GM19438 (cell line): ENCODE measurements around the gene RGL2.

Experiments
- ATAC-seq: cut with Tn5 transposase; IDR thresholded peaks from one replicate; pipeline ENCODE4 v1.9.1; 2021; ENCODE audit warnings: low read depth; ENCODE audit not compliant: unreplicated experiment

RGL2 gene

DNA sequence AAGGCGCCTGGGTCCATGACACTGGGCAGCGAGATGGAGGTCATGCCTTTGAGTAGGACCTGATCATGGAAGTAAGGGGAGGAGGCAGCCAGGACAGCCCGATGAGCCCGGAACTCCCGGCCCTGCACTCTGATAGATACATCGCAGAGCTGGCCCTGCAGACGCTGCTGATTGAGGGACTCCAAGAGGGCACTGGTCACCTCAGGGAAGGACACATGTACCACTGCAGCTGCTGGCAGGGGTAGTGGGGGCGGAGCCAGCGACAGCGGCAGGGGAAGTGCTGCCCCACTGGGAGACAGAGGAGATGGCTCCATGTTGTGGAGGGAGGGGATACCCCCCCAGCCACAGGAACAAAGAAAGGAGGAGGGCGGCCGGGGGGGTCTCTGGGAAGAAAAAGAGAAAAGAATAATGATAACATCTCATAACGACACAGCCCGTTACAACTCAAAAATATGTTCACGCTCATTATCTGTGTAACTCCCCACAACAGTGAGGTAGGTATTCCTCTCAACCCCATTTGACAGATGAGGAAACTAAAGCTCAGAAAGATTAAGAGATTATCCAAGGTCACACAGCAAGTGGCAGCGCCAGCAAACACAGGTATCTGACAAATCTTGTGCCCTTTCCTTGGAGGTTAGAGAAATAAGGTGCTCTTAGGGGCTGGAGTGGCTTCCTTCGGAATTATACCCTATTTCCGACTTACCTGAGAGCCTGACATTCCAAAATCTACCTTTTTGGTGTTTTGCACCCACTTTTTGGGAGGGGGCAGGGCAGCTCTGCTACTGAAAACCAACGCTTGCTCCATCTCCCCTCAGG lies 18.1 kb upstream of the RGL2 start:
- no peak for ATAC-seq

DNA sequence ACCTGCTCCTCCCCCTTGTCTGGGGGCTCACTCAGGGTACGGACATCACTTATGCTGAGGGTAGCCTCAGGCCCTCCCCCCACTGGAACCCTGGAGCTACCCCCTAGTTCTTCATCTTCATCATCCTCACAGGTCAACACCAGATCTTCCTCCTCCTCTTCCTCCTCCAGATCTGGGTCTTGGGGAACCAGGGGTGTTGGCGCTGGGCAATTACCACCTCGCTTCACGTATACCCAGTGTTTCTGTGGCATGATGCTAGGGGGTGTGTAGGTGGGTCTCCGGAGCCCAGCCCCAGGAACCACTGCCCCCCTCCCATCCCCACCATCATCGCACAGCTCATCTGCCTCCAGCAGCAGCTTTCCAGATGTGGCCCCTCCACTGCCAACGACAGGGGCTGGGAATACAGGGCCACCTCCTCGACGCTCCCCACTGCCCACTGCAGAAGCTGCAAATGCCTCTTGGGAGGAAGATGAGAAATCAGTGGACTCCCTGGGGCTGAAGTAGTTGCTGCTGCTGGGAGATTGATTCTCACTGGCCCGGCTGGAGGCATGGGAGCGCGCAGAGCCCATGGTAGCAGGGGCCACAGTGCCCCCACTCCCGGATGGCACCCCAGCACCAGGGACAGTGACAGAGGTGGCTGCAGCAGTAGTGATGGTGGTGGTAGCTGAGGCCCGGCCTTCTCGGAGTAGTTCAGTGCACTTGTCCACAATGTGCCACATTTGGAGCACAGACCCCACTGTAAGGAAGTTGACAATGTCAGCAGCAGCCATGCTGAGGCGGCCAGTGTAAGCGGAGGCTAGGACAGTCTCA lies 17.3 kb upstream of the RGL2 start:
- no peak for ATAC-seq

DNA sequence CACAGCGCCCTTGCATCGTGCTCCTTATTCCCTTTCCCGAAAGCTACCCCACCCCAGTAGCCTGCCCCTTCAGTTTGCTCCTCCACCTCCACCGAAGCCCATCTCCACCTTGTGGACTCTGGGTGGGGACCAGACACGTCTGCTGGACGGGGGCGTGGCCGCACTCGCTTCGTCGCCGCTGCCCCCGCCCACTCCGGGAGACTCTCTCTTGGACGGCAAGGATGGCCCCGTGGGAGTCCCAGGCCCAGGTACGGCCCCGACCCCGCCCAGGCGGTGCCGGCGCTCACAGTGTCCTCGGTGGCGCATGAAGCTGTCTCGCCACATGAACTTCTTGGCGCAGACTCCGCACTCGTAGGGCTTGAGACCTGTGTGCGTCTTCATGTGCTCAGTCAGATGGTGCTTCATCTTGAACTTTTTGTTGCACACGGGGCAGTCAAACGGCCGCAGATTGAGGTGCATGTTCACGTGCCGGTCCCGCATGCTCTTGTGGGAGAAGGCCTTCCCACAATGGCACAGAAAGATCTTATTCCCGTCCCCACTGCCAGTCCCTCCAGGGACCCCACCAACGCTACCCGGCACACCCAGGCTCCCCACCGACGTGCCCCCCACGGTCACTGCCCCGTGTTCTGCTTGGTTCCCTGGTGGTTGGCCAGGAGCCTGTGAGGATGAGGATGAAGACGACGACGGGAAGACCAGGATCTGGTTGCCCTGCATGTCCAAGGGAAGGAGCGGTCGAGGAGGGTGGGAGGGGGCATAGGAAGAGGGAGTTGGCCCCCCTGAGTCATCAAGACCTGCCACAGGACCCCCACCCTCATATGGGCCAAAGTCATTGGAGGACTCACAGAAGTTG lies 16.4 kb upstream of the RGL2 start:
- ATAC-seq = no peak

DNA sequence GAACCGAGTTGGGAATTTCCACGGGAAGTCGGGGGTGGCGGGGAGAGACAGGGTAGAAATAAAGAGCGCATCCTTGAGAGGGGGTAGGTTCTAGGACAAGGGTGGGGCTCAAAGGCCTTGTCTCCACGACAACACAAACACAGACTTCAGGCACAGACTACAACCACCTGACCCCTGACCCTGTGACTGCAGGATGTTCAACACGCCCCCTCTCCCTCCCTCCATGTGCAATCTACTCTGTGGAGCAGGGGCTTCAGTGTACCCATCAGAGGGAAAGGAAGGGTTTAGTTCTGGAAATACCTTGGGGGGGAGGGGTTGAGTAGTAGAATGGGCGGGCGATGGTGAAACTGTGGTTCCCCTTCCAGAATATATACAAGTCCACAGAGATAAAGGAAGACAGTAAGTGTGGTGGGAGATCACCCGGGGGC lies 15.8 kb upstream of the RGL2 start:
- ATAC-seq = no peak

DNA sequence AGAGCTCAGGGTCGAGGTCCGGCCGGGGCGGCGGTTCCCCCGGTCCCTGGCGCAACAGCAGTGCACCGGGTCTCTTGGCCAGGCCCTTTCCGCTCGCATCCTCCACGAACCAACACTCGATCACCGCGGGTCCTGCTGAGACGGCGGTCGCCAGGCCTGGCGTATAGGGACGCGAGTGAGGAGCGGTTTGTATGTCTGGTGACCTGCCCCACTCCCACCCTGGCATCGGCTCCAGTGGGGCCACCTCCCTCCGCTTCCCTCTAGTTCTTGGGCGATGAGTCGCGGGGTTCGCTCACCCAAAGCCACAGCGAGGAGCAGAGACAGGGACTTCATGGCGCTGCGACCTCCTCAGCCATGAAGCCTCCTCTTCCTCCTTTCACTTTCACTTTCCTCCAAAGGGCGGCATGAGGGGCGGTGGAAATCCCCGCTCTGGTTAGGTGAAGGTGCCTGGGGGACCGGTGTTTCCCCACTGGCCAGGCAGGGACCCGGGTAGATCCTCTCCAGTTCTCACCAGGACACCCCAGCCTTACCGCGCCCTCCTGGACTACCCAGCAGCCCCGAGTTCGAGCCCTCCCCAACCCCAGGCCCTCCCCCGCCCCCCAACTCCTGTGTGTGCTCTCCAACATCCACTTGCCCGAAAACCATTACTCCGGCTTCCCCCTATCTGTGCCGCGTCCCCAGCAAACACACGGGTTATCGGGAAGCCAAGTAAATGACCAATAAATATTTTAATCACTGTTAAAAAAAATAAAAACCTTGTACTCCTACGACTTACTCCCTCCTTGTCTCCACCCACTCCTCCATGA lies 15.2 kb upstream of the RGL2 start, which contains the start of gene TAPBP:
Gene TAPBP (minus strand): TSS at position 370 of the 806 bp plus-strand sequence. CDS start 37 bp downstream, at position 333.
- peak; percentile 44 for ATAC-seq

DNA sequence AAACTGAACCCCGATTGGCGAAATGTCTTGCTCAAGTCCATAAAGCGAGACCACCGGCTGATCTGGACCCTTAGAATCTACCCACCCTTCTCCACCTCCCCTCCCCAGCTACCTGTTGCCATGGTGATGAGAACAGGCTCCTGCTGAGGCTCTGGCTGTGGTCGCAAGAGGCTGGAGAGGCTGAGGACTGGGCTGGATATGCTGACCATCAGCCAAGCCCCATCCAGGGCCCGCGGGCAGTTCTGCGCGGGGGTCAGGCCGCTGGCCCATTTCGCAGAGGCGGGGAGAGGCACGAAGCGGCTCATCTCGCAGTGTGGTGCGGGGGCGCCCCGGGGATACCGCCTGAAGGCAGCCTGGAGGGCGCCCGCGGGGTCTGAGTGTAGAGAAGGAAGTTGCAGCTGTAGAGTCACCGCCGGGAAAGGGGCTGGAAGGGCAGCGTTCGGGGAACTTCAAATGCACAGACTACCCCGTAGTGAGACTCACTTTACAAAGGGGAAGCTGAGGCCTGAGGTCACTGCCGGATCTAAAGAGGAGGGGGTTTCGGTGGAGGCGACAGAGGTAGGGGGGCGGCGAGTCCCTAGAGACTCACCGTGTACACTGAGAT lies 14.5 kb upstream of the RGL2 start:
- no peak for ATAC-seq

DNA sequence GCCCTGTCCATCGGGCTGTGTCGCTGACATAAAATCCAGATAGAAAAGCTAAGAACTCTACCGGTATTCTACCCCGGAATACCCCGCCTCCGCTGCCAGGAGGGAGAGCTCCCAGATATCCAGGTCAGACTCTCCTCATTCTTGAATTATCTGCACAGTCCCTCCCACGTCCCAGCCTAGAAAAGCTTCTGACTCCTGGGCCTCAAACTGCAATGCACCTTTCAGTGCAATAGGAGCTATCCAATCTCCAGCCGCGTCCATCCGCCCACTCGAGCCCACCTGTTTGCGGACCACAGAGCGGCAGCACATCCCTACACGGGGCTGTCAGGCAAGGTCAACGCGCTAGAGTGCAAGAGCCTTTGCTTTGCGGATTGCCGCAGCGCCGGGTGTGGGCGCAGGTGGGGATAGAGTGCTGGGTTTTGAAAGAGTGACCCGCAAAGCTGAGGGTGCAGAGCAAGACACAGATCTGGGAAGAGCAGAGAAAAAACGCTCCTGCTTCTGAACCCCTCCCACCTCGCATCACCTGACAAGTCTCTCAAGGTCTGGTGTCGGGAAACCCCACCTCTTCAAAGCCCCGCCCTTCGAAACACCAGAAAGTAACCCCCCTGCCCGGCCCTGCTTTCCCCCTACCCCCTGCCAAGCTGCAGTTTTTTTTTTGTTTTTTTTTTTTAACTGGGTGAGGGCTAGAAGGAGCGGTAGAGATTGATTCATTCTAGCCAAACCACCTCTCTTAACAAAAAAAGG lies 13.8 kb upstream of the RGL2 start:
- ATAC-seq = no peak

DNA sequence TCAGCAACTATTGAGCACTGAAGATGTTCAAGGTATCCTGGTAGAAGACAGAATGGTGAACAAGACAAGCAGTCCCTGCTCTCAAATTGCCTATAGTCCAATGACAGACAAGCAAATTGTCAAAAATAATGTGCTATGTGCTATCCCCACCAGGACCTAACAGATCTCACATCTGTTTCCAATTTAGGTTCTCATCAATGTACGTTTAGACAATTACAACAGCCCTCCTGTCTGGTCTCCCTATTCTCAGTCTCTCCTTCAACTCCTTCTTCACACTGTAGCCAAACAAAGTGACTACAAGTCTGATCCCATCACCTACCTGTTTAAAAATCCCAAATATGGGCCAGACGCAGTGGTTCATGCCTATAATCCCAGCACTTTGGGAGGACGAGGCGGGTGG lies 7.6 kb upstream of the RGL2 start:
- no peak for ATAC-seq

DNA sequence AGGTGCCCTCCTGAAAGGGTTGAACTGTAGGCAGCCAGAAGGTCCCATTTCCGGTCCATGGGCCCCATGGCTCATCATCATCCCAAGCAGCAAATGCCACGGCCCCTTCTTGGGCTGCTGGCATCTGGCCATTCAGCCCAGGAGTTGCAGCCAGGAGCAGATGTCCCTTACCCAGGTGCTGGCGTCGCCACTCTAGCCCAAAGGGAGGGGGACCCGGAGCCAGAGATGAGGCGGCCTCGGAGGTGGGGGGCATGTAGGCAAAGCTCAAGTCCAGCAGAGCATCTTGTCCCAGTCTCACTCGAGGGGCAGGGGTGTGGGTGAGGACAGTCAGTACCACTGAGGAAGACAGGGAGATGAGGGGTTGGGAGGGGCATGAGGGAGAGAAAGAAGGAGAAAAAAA lies 6.3 kb upstream of the RGL2 start:
- ATAC-seq = no peak

DNA sequence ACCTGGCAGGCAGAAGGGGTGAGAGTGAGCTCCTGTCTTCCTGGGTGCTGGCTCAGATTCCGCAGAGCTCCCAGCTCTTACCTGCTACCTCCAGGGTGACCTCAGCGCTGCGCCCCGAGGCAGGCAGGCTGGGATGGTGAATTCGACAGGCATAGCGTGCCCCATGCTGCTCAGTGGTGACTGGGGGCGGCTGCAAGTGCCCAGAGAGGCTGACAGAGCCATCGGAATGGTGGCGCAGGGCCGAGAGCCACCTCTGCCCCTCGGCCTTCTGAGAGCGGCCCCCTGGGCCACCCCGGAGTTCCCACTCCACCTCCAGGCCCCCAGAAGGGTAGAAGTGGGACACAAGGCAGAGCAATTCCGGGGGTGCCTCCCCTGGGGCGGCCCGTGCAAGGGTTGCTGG lies 5.5 kb upstream of the RGL2 start:
- ATAC-seq = no peak

DNA sequence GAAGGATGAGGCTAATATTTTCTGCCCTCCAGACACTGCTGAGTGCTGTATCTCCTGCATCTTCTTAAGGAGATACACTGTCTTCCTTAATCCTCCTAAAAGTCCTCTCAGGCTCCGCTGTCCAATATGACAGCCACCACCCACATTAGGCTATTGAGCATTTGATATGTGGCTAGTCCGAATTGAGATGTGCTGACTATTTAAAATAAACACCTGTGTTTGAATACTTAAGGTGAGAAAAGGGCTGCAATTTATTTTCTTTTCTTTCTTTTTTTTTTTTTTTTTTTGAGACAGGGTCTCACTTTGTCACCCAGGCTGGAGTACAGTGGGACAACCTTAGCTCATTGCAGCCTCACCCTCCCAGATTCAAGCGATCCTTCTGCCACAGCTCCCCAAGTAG lies 3.1 kb upstream of the RGL2 start:
- no peak for ATAC-seq

DNA sequence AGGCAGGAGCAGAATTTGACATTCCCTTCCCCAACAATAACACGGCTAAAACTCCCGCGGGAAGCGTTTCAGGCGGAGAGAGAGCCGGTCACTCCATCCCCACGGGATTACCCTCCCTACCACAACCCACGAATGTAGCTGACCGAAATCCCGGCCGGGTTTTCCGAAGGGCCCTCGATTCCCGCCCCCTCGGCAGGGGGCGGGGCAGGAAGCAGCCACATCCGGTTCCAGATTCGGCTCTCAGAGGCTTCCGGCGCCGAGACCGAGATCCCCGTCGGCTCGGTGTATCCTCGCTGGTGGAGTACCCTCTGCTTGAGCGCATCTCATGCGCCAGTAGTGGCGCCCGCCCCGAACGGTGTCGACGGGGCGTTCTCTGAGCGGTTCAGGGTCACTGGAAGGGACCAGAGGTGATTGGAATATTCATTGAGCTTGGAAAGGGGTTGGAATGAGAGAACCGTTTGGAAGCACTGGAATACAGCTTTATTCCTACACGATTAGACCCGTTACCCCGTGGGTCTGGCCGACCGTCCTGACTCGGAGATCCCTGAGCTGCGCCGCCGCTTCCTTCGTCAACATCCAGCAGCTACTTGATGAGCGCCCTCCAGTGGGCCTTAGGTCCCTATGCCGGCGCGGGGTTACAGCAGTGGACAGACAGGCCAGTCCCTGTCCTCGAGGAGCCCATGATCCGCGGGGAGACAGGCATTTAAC lies 649 bp upstream of the RGL2 start:
- peak; percentile 82 for ATAC-seq

DNA sequence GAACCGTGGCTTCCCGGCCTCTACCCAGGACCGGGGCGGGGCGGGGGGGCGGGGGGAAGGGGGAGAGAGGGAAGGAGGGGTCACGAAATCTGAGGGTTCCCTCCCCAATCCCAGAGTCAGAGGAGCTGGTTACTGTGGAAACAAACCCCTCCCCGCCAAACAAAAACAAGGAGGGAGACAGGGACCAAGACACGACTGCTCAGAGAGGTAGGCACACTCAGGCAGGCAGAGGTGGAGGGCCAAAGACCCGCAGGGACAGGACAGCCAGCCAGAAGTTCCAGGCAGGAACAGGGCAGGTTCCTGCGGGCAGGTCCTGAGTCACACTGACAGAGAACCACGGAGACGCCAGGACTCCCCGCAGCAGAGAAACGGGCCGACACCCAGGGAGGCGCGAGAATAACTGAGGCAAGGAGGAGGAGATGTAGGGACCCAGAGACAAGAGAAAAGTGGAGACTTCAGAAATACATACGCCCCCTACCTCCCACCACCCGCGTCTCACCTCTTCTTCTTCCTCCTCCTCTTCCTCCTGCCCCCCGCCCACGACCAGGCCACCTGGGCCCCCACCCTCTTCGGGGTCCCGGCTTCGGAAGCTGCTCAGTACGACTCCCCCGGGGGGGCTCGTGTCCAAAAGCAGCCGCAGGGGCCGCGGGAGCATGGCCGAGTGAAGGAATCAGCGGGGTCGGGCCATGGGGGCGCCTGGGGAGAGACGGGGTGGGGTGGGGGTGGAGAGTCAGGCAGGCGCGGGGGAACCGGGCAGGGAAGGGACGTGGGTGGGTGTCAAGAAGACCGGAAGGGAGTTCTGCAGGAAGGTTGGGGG lies 578 bp downstream of the RGL2 start:
- no peak for ATAC-seq

DNA sequence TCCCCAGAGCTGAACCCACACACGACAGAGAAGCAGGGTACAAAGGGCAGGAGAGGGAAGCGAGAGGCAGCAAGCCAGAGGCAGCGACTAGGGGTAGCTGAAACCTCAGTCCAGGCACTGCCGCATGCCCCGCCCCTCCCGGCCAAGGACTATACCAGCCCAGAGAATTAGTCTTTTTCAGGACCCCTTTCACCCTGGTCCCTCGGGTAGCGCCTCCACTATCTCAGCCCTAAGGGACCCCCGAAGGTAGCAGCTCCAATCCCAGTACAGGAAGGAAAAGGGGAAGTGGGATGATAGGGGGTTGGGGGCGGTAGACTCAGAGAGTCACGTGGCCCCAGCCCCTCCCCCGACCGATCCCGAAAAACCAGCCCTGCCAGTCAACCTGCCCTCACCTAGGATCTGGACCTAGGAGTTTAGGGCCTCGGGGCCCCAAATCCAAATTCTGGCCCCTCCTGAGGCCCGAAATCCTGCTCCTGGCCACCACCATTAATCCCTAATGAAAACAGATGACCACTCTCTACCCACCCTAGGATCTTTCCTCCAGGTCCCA lies 1.3 kb downstream of the RGL2 start:
- no peak for ATAC-seq

DNA sequence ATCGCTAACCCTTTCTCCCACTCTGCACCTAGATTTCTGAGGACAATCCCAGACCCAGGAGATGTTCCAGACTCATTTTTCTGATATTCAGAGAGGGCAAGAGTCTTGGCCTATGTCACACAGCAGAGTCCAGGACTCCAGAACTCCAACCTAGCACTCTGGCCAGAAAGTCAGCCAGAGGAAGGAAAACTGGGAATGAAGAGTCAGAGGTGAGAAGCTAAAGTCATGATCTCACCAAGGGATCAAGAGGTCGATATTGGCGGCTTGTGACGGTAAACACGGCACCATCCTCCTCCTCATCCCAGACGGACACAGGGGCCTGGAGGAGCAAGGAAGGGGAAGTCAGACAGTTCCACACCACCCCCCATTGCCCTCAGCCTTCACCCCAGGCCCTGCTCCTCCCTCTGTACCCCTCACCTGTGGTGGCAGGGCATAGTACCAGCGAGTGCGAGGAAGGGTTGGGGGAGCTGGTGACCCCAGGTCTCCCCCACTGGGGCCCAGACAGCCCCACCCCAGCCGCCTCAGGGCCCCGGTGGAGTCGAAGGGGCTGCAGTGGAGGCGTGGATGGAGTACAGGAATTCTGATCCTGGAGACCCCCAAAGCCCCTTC lies 1.8 kb downstream of the RGL2 start:
- ATAC-seq = no peak

DNA sequence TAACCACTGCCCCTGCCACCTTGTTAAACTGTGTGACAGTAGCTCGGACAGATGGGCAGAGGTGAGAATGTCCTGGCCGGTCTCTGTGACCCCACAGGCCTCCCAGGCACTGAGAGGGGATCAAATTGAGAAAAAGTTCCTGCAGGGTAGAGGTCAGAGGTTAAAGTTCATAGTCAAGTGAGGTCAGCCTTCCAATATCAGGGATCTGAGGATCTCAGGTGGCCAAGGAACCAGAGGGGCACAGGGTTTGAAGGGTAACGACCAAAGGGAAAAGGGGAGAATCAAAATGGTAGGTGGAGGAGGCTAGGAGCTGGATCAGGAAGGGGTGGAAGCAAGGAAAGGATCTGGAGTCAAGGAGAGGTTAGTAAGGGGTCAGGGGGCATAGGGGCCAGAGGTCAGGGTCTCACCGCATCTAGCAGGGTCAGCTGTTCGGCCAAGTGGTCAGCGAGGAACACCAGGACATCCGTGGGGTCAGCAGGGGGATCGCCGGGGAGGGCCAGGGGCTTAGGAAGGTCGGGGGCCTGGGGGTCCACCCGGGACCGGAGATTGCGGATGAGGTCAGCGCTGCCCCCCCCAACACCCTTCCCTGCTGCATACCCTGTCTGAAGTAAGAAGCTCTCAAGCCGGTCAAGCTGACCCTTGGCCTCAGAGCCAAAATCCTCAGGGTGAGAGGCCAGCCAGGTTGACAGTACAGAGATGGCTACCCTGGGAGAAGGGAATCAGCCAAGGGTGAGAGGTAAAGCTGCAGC lies 2.9 kb downstream of the RGL2 start:
- ATAC-seq = no peak
